NB4 (cell line): ENCODE results near the gene VCPKMT.

Source experiments
- DNase-seq: peaks from one replicate; pipeline ENCODE4 v3.0.0; 2010; ENCODE audit warnings: low read depth
- H3K4me3 ChIP-seq: one replicate; pipeline ENCODE4 v1.5.1; 2011; ENCODE audit warnings: mild to moderate bottlenecking, low read depth, low read length, moderate library complexity
- CTCF ChIP-seq: IDR thresholded peaks from one replicate; pipeline ENCODE4 v1.5.1; 2012; ENCODE audit warnings: low read depth, low read length
- MYC ChIP-seq: IDR thresholded peaks from 2 replicates; pipeline ENCODE4 v1.6.1; 2011; ENCODE audit warnings: low read depth, low read length
- POLR2A ChIP-seq: IDR thresholded peaks from 2 replicates; pipeline ENCODE4 v1.6.1; 2011; ENCODE audit warnings: mild to moderate bottlenecking; ENCODE audit not compliant: insufficient read length; ENCODE audit errors: extremely low read depth
- TF ChIP-seq, protein P1 (sequence below): IDR thresholded peaks from 2 replicates; pipeline ENCODE4 v1.6.1; 2011; ENCODE audit warnings: low read depth, low read length

VCPKMT gene

GRCh38 chr14:50110323-50111037, 5.9 kb downstream of the VCPKMT start:
- DNase-seq: no peak
- TF ChIP-seq CTCF: no peak
- no peak for TF ChIP-seq POLR2A
- no peak overlapping the region for H3K4me3 ChIP-seq

GRCh38 chr14:50109342-50109741, 7.0 kb downstream of the VCPKMT start:
- TF ChIP-seq POLR2A (no peak), CTCF (peak; percentile 6)
- no peak overlapping the region for H3K4me3 ChIP-seq
- DNase-seq: no peak

- no peak overlapping the region for H3K4me3 ChIP-seq
- TF ChIP-seq CTCF: no peak
- DNase-seq: no peak
Observed at GRCh38 chr14:50107850-50108249, 8.5 kb downstream of the VCPKMT start.

GRCh38 chr14:50106178-50106577, 10.2 kb downstream of the VCPKMT start:
- no peak for DNase-seq
- TF ChIP-seq, protein P1, sequence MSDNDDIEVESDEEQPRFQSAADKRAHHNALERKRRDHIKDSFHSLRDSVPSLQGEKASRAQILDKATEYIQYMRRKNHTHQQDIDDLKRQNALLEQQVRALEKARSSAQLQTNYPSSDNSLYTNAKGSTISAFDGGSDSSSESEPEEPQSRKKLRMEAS: no peak
- TF ChIP-seq POLR2A: no peak
- TF ChIP-seq MYC: no peak
- no peak for TF ChIP-seq CTCF

GRCh38 chr14:50103558-50103957, 12.8 kb downstream of the VCPKMT start:
- H3K4me3 ChIP-seq: no peak overlapping the region
- no peak for DNase-seq
- TF ChIP-seq CTCF (no peak), POLR2A (no peak), MYC (no peak)
- TF ChIP-seq, protein P1: no peak

More at GRCh38 chr14:50106178-50106577, 10.2 kb downstream of the VCPKMT start:
- H3K4me3 ChIP-seq: no peak overlapping the region

- DNase-seq: no peak
- no peak overlapping the region for H3K4me3 ChIP-seq
- TF ChIP-seq, protein P1: no peak
- TF ChIP-seq POLR2A (no peak), MYC (no peak), CTCF (no peak)
Observed at GRCh38 chr14:50101417-50101816, 15.0 kb downstream of the VCPKMT start.
